ENCODE data around the gene SORBS2. TPM values are rescaled to one million over a fixed set of nuclear protein-coding genes. Genes with fewer than 3 reads are reported as not detected.

Gene SORBS2
- total RNA-seq, 1 experiment from 2014 or later: 0.34 TPM

GRCh38 chr4:185657183-185657582 is 154.8 kb downstream of the SORBS2 start:
- ChIA-PET POLR2A (no interaction called here), RAD21 (ENCODE audit: low non-redundant PET in 1 of 2, low total read pairs in 2 of 2, uncharacterized antibody in 2 of 2, unreplicated experiment in 2 of 2) (no interaction called here), CTCF (no interaction called here)
- DNase-seq (ENCODE audit: low read depth, low spot score) (no peak), ATAC-seq (no peak)
- Histone ChIP-seq H3K4me3 (replicated peaks in 1 of 2; ENCODE audit: low read depth in 1 of 2, low read length in 2 of 2) (no peak overlapping the region), H3K27ac (ENCODE audit: low read depth, low read length) (no peak overlapping the region), H3K9ac (ENCODE audit: low read length) (no peak overlapping the region), H2AFZ (ENCODE audit: low read depth, low read length, poor library complexity, severe bottlenecking) (no peak overlapping the region), H3K27me3 (ENCODE audit: insufficient read depth, low read length) (no peaks in the 10 kb centered on the region), H3K79me2 (ENCODE audit: insufficient read depth, low read length) (no peaks in the 10 kb centered on the region), H4K20me1 (ENCODE audit: insufficient read depth) (no peaks in the 10 kb centered on the region), H3K9me3 (ENCODE audit: control insufficient read depth in 1 of 2, insufficient read depth in 1 of 2, low read depth in 1 of 2, low read length in 2 of 2) (no peaks in the 10 kb centered on the region), H3K9me2 (ENCODE audit: insufficient read depth) (no peaks in the 10 kb centered on the region), H3K4me1 (ENCODE audit: control insufficient read depth in 1 of 2, insufficient read depth in 2 of 2, low read length in 2 of 2) (no peaks in the 10 kb centered on the region), H3K4me2 (ENCODE audit: low read length) (no peak overlapping the region), H3K36me3 (ENCODE audit: control insufficient read depth in 1 of 2, insufficient read depth in 2 of 2, low read length in 2 of 2) (no peaks in the 10 kb centered on the region)
- no TSS peak for BruUV-seq (replicated peaks)
- TF ChIP-seq TCF7L2 (IDR thresholded peaks at IDR 0.05; ENCODE audit: borderline replicate concordance, extremely low read depth, insufficient read depth, insufficient read length) (no peak), MAX (IDR thresholded peaks at IDR 0.05) (no peak), CTCF (IDR thresholded peaks at IDR 0.05 in 2 of 3, conservative IDR thresholded peaks at IDR 0.05 in 1 of 3; ENCODE audit: borderline replicate concordance in 1 of 3, insufficient read depth in 1 of 3, low read depth in 2 of 3, low read length in 2 of 3) (no peak), CEBPB (IDR thresholded peaks at IDR 0.05; ENCODE audit: low read depth) (no peak), SIN3A (IDR thresholded peaks at IDR 0.05; ENCODE audit: low read depth) (no peak), FOSL1 (IDR thresholded peaks at IDR 0.05; ENCODE audit: low read depth) (no peak), REST (IDR thresholded peaks at IDR 0.05; ENCODE audit: low read depth) (no peak), JUND (IDR thresholded peaks at IDR 0.05) (no peak), CBX3 (IDR thresholded peaks at IDR 0.05; ENCODE audit: low read depth) (no peak), EZH2 (IDR thresholded peaks at IDR 0.05) (no peak)
- intact Hi-C loops (cut with micrococcal nuclease): no loop called here
